SKM-1 treated with dmso at 0.1 percent for 144 hours (cell line): ENCODE data around the gene HDGFL1.

ENCODE experiments used
- DNase-seq: peaks from one replicate; lab custom pipeline; 2025; ENCODE audit not compliant: unreplicated experiment; lab: John Stamatoyannopoulos, UW

Gene HDGFL1

DNA sequence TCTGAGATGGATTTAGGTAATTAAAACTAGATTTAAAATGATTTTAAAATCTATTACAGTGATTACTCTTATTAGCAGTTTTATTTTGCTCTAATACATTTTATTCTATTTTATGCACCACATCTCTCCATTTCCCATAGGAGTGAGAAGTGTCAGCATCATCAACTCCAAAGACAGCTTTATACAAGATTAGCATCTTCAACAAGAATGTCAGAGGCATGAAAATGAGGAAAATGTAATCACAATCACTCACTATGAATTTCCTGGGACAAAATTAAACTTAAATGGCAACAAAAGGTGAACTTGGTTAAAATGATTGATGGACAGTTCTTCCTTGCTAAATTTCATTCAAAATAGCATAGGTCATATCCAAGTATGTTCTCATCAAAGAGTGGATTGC is 19.8 kb downstream of the HDGFL1 start:
- no peak for DNase-seq

DNA sequence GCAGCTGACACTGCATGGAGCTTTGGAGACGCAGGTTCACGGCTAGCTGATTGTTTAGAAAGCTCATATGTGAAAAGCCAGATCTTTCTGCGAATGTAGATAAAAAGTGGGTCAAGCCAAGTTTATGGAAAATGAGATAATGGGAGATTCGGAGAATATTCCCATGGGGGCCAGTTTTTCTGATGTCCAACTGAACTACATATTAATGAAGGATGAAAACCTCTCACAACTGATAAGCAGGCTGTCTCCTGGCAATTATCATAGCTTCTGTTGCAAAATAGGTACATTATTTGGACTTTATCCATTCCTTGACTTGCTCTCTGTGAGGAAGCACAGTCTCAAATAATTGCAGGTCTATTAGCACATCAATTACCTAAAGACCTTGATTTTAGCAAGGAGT is 21.1 kb downstream of the HDGFL1 start:
- DNase-seq = no peak

DNA sequence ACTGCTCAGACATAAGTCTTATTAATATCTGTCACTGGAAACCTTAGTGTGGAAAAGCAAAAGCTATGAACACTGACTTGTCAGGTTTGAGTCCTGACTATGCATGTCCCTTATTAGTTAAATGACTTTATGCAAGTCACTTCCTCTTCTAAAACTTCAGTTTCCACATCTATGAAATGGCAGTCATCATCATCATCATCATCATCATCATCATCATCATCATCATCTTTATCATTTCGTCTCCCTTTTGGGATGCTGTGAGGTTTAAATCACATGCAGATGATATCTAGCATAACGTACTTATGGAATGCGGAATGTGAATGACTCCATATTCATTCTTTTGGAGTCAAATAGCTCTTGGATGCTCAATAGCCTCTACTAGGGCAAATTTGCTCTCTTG is 24.5 kb downstream of the HDGFL1 start:
- no peak for DNase-seq

DNA sequence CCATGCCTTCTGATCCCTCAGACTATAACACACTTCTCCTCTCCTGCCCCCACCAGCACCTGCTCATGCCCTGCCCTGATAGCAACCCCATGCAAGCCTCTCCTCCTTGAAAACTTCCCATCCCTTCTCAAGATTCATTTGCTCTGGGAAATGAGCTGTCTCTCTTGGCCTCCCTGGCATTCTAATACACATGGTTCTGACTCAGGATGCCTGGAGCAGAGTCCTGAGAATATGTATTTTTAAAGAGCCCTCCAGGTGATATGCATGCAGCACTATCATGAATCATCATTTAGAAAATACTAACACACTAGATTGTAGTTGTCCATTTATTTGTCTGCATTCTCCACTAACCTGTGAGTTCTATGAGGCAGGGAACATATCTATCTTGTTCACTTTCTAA is 26.6 kb downstream of the HDGFL1 start:
- no peak for DNase-seq

DNA sequence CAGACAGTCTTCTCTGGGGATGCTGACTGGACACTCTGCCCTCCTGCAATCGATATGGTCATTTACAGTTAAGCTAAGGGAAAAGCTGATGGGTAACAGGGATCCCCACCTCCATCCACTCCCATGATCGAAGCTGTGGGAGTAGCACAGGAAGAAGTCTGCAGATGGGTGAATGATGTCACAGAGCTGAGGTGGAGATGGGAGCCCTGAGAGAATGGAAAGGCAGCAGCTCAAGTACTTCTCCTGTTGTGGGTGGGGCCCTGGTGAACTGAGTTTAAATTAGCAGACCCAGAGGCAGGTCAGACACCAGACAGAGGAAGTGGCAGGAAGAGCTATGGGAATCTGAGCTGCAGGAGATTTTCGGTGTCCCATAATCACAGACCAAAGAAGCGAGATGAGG is 29.0 kb downstream of the HDGFL1 start:
- no peak for DNase-seq

DNA sequence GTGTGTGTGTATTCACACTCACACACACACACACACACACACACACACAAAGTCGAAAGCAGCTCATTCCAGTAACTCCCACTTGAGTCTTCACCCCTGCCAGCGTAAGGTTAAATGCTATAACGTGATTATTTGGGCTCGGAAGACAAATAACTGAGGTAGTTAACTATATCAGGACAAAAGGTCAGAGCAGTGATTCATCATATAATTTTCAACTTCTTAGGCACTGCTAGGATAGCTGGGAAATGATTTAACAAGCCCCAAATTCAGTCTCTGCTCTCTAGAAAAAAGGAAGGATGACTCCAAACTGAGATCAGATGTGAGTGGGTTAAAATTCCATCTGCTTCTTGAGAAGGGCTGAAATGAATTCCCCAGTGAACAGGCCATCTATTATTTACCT is 30.7 kb downstream of the HDGFL1 start:
- DNase-seq = no peak

DNA sequence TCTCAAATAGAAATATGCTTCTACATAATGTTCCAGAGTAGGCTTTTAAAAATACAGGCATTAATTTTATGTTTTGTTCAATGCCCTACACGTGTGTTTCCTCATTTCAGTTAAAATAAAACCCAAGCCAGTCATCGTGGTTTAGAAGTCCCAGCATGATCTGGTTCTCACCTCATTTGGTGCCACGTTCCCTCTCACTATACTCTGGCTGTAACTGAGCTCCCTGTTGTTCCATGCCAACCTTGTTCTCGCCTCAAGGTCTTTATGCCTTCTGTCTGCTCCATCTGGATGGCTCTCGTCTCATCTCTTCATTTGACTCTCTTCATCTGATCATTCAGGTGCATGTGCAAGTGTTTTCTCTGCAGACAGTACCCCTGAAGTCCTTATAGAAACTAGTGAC is 32.6 kb downstream of the HDGFL1 start:
- DNase-seq = no peak

DNA sequence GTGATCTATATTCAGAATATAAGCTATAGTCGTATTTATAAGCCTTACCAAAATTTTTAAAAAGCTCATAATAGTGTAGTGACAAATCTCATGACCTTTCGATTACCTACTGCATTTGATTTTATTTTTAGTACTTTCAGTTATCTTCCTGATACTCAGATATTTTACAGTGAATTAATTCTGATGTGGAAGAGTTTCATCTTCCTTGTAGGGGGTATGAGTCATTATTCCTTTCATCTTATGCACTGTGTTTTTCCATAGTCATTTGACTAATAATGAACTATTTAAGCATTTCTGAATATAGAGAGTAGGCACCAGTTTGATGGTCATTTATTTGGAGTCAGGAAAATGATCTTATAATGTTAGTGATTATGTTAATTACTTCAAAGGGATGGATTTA is 36.4 kb downstream of the HDGFL1 start:
- no peak for DNase-seq

DNA sequence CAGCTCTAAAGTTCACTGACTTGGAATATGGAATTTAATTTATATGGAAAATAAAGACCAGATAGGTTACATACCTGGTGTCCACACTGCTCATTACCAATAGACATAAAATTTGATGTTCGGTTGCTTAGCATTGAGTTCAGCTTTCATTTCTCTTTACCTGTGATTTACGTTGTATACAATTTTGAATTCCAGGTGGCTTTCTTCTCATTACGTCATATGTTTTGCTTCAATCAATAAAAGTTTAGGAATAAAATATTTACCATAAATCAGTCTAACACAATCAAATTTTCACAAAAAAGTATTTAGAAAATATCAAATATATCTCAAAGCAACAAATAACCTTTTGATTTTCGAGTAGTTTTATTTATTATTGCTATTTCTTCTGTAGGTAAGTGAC is 40.8 kb downstream of the HDGFL1 start:
- DNase-seq = no peak

DNA sequence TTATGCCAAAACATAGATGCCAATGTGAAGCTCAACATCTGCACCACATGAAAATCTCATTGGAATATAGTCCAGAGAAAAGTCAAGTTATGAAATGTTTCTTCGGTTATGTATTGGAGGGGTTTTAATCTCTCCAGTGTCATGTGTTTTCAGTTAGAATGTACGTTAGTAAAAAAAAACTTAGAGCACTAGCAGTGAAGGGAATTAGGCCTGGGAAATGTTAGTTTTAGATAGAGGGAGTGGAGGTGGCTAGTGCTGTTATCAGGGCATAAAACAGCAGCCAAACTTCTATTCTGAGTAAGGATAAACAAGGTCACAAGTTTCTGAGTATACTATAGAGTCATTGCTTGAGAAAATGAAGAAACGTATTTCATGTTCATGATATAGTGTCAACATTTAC is 42.9 kb downstream of the HDGFL1 start:
- DNase-seq = no peak

DNA sequence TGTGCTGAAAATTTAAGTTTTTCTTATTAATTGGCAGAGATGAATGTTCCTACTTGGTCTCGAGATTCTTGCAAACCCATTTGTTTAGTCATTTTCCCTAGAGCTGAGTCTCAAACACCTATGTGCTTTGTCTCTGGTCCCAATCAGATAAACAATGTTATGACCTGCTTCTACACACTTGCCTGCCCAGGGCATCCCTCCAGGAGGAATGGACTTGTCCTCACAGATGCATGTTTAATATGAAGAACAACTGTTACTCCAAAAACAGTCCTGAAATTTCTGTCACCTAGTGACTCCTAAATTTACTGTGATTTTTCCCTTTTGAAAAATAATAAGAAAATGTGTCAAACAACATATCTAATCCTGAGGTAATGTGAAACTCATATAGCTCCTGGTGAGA is 43.7 kb downstream of the HDGFL1 start:
- no peak for DNase-seq

DNA sequence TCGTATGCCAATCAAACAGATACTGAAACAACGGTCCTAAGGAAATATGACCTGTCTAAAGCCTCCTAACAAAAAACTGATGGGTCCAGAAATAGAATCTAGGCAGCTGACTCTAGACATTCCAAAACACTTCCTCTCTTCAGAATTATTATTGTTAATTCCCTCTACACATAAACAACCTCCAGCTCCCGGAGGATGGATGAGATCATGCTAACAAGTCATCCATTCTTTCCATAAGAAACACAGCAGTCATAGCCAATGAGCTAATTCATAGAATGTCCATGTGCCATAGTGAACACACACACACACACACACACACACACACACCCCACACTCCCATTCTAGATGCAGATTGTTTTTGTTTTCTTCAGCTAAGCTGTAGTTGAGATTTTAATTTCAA is 44.3 kb downstream of the HDGFL1 start:
- DNase-seq = no peak

DNA sequence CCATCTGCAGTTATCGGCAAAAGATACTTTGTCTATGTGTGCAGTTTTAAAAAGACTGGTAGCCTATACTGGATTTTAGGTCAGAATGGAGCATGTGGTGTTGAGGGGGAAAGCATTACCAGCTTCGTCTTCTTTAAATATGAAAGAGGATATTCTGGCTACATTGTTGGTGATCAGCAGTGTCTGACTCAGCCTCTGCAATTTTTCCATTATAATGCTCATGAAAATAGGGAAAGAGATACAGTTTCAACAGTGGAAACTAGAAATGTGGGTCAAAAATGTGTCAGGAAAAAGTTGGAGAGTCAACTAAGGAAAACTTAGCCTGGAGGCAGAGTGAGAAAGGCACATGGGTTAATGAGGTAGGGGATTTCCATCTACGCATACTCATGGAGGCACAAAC is 45.2 kb downstream of the HDGFL1 start:
- no peak for DNase-seq

DNA sequence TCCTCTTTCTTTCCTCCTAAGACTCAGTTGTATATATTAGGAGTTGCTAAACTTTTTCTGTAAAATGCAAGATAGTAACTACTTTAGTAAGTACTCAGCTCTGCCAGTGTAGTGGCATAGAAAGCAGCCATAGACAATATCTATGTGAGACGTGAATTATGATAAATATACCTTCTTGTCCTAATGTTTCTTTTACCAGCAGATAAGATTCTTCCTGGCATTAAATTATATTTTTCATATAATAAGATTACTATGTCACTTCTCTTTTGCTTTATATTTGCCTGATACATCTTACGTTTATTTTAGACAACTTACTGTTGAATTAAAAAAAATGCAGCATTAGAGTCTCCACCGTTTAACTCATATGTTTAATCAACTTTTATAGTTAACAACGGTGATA is 51.7 kb downstream of the HDGFL1 start:
- DNase-seq = no peak
